OCI-LY1 (cell line): ENCODE measurements around the gene NUDT9.
"Not testable (repeated sequence)": the region's sequence is repeated elsewhere in the genome, so short reads cannot be mapped to it uniquely, and the experiment has no call there.

Experiments
- H2AFZ ChIP-seq: fragments of 200-600 bp; sonication (generic), shearing (Covaris generic); 2 replicates; pipeline ENCODE4 v1.6.0; 2014; ENCODE audit warnings: antibody characterized with exemption, mild to moderate bottlenecking, low read length
- H3F3A ChIP-seq: fragments of 200-600 bp; sonication (generic), shearing (Covaris generic); 2 replicates; pipeline ENCODE4 v1.6.0; 2014; ENCODE audit warnings: mild to moderate bottlenecking, antibody characterized with exemption, low read length, moderate library complexity; ENCODE audit not compliant: insufficient read depth
- H3K27ac ChIP-seq: fragments of 200-600 bp; sonication (generic); 2 replicates; pipeline ENCODE4 v1.5.1; 2014; ENCODE audit warnings: low read length, mixed run types, mild to moderate bottlenecking, low read depth; ENCODE audit not compliant: poor library complexity, severe bottlenecking
- H3K27me3 ChIP-seq: fragments of 200-600 bp; sonication (generic); 2 replicates; pipeline ENCODE4 v1.6.0; 2014; ENCODE audit warnings: antibody characterized with exemption, mild to moderate bottlenecking, low read length, moderate library complexity; ENCODE audit not compliant: insufficient read depth
- H3K36me3 ChIP-seq: fragments of 200-600 bp; sonication (generic); 2 replicates; pipeline ENCODE4 v1.6.1; 2014; ENCODE audit warnings: mild to moderate bottlenecking, antibody characterized with exemption, low read length, moderate library complexity, mixed read lengths; ENCODE audit not compliant: insufficient read depth
- H3K4me1 ChIP-seq: fragments of 200-600 bp; sonication (generic); 2 replicates; pipeline ENCODE4 v1.5.1; 2014; ENCODE audit warnings: mild to moderate bottlenecking, low read length, moderate library complexity; ENCODE audit not compliant: insufficient read depth, severe bottlenecking
- H3K4me2 ChIP-seq: fragments of 200-600 bp; sonication (generic), shearing (Covaris generic); 2 replicates; pipeline ENCODE4 v1.6.1; 2014; ENCODE audit warnings: low read length
- H3K4me3 ChIP-seq: fragments of 200-600 bp; sonication (generic); 2 replicates; pipeline ENCODE4 v1.5.1; 2014; ENCODE audit warnings: low read length, low read depth, mild to moderate bottlenecking, mixed read lengths; ENCODE audit not compliant: poor library complexity, severe bottlenecking
- H3K79me2 ChIP-seq: fragments of 200-600 bp; shearing (Covaris generic); 2 replicates; pipeline ENCODE4 v1.6.1; 2016; ENCODE audit warnings: mixed run types, low read length, mixed read lengths; ENCODE audit not compliant: insufficient read depth
- H3K9ac ChIP-seq: fragments of 200-600 bp; sonication (generic), shearing (Covaris generic); 2 replicates; pipeline ENCODE4 v1.6.1; 2014; ENCODE audit warnings: mild to moderate bottlenecking, low read length, mixed read lengths
- H3K9me2 ChIP-seq: fragments of 200-600 bp; sonication (generic), shearing (Covaris generic); 2 replicates; pipeline ENCODE4 v1.6.1; 2014; ENCODE audit warnings: low read depth, mild to moderate bottlenecking, low read length, mixed read lengths
- H3K9me3 ChIP-seq: fragments of 200-600 bp; shearing (Covaris generic); 2 replicates; pipeline ENCODE4 v1.6.1; 2014; ENCODE audit warnings: low read length, mixed read lengths
- H4K20me1 ChIP-seq: fragments of 200-600 bp; sonication (generic), shearing (Covaris generic); 2 replicates; pipeline ENCODE4 v1.6.0; 2016; ENCODE audit warnings: mild to moderate bottlenecking, low read length; ENCODE audit not compliant: insufficient read depth
- CTCF ChIP-seq: fragments of 200-600 bp; sonication (generic), shearing (Covaris generic); IDR thresholded peaks from 2 replicates; pipeline ENCODE4 v1.5.1; 2017; ENCODE audit warnings: mild to moderate bottlenecking, antibody characterized with exemption, low read length, moderate library complexity, mixed read lengths
- EZH2 ChIP-seq: fragments of 200-600 bp; sonication (generic), shearing (Covaris generic); IDR thresholded peaks from 2 replicates; pipeline ENCODE4 v1.8.0; 2017; ENCODE audit warnings: borderline replicate concordance, mixed run types, mild to moderate bottlenecking, antibody characterized with exemption, low read length, moderate library complexity, mixed read lengths

Gene NUDT9

GRCh38 chr4:87442889-87443288 is 20.5 kb downstream of the NUDT9 start:
- Histone ChIP-seq H3K27ac (no peak overlapping the region), H3K4me3 (no peak overlapping the region), H3K9ac (no peak overlapping the region), H3K9me3 (no peaks in the 10 kb centered on the region), H3F3A (no peaks in the 10 kb centered on the region), H3K9me2 (no peaks in the 10 kb centered on the region), H2AFZ (no peak overlapping the region), H3K4me1 (no peaks in the 10 kb centered on the region), H4K20me1 (no peaks in the 10 kb centered on the region), H3K4me2 (no peak overlapping the region), H3K27me3 (no peaks in the 10 kb centered on the region), H3K79me2 (no peaks in the 10 kb centered on the region), H3K36me3 (peaks cover 64% of the 10 kb centered on the region)
- no peak for TF ChIP-seq CTCF
- TF ChIP-seq EZH2 = no peak

GRCh38 chr4:87444741-87445140 is 22.4 kb downstream of the NUDT9 start:
- no peak for TF ChIP-seq CTCF
- TF ChIP-seq EZH2 = no peak
- no peaks in the 10 kb centered on the region for H3K9me3 ChIP-seq
- no peaks in the 10 kb centered on the region for H3F3A ChIP-seq
- H3K27ac ChIP-seq = no peak overlapping the region
- H3K27me3 ChIP-seq = no peaks in the 10 kb centered on the region
- no peaks in the 10 kb centered on the region for H4K20me1 ChIP-seq
- no peak overlapping the region for H3K4me3 ChIP-seq
- H3K9me2 ChIP-seq = no peaks in the 10 kb centered on the region
- no peak overlapping the region for H3K9ac ChIP-seq
- no peaks in the 10 kb centered on the region for H3K4me1 ChIP-seq
- H3K79me2 ChIP-seq = no peaks in the 10 kb centered on the region
- peaks cover 53% of the 10 kb centered on the region for H3K36me3 ChIP-seq
- H2AFZ ChIP-seq = no peak overlapping the region
- H3K4me2 ChIP-seq = no peak overlapping the region

GRCh38 chr4:87445964-87446363 is 23.6 kb downstream of the NUDT9 start:
- Histone ChIP-seq H4K20me1 (no peaks in the 10 kb centered on the region), H3K27ac (no peak overlapping the region), H2AFZ (no peak overlapping the region), H3K9ac (no peak overlapping the region), H3K36me3 (peaks cover 55% of the 10 kb centered on the region), H3K9me3 (no peaks in the 10 kb centered on the region), H3K4me1 (no peaks in the 10 kb centered on the region), H3K9me2 (no peaks in the 10 kb centered on the region), H3K79me2 (no peaks in the 10 kb centered on the region), H3K27me3 (no peaks in the 10 kb centered on the region), H3K4me3 (no peak overlapping the region), H3F3A (no peaks in the 10 kb centered on the region), H3K4me2 (no peak overlapping the region)
- TF ChIP-seq CTCF = no peak
- no peak for TF ChIP-seq EZH2

- not testable (repeated sequence) for H3K4me1 ChIP-seq, H2AFZ ChIP-seq, H3K4me3 ChIP-seq, H3F3A ChIP-seq, H4K20me1 ChIP-seq, H3K9ac ChIP-seq, H3K4me2 ChIP-seq, H3K79me2 ChIP-seq, H3K9me2 ChIP-seq, H3K27me3 ChIP-seq, H3K27ac ChIP-seq, H3K9me3 ChIP-seq
- peaks cover 59% of the 10 kb centered on the region for H3K36me3 ChIP-seq
Observed at GRCh38 chr4:87446375-87446774, 24.0 kb downstream of the NUDT9 start.
